Measurements from ENCODE around the gene ARID5A. TPM values are rescaled to one million over a fixed set of nuclear protein-coding genes. Genes with fewer than 3 reads are reported as not detected.

The ARID5A gene
- total RNA-seq, 2 experiments from 2014 or later, result 47.2 to 50.5 TPM

GRCh38 chr2:96501471-96501874 lies 35.1 kb upstream of the ARID5A start:
- Mint-ChIP-seq H3K27ac (peak overlapping the region; percentile 61), H3K4me3 (no peak overlapping the region), H3K36me3 (ENCODE audit: low read depth) (no peaks in the 10 kb centered on the region), H3K4me1 (peaks cover 22% of the 10 kb centered on the region), H3K9me3 (no peaks in the 10 kb centered on the region), H3K27me3 (peaks cover 4% of the 10 kb centered on the region)
- DNase-seq, result peak; percentile 45
- CTCF ChIA-PET, result no interaction called here
- POLR2A ChIA-PET, result interaction anchor here (0.5 kb wide), 1 partner anchor 179 kb away, joined by 3 read pairs; no protein-coding TSS in a partner anchor

GRCh38 chr2:96501886-96502810 lies 34.4 kb upstream of the ARID5A start:
- no peak for DNase-seq
- ChIA-PET POLR2A (no interaction called here), CTCF (no interaction called here)
- H3K27ac Mint-ChIP-seq, result peak overlapping the region; percentile 61
- H3K36me3 Mint-ChIP-seq (ENCODE audit: low read depth), result no peaks in the 10 kb centered on the region
- H3K4me3 Mint-ChIP-seq, result no peak overlapping the region
- H3K4me1 Mint-ChIP-seq, result peaks cover 23% of the 10 kb centered on the region
- H3K9me3 Mint-ChIP-seq, result no peaks in the 10 kb centered on the region
- H3K27me3 Mint-ChIP-seq, result peaks cover 4% of the 10 kb centered on the region

GRCh38 chr2:96502891-96503636 lies 33.5 kb upstream of the ARID5A start:
- no peaks in the 10 kb centered on the region for H3K36me3 Mint-ChIP-seq (ENCODE audit: low read depth)
- peaks cover 4% of the 10 kb centered on the region for H3K27me3 Mint-ChIP-seq
- peaks cover 29% of the 10 kb centered on the region for H3K4me1 Mint-ChIP-seq
- H3K9me3 Mint-ChIP-seq, result no peaks in the 10 kb centered on the region
- ChIA-PET CTCF (interaction anchor here (1.0 to 2.0 kb wide), 3 partner anchors 12 to 96 kb away, joined by 3 to 6 read pairs (median 3); no protein-coding TSS in a partner anchor), POLR2A (no interaction called here)
- H3K27ac Mint-ChIP-seq, result no peak overlapping the region
- no peak overlapping the region for H3K4me3 Mint-ChIP-seq
- no peak for DNase-seq

GRCh38 chr2:96503637-96504243 lies 32.8 kb upstream of the ARID5A start:
- no peak for DNase-seq
- CTCF ChIA-PET, result interaction anchor here (1.0 to 2.0 kb wide), 3 partner anchors 13 to 97 kb away, joined by 3 to 6 read pairs (median 3); no protein-coding TSS in a partner anchor
- no peak overlapping the region for H3K4me3 Mint-ChIP-seq
- H3K9me3 Mint-ChIP-seq, result no peaks in the 10 kb centered on the region
- H3K36me3 Mint-ChIP-seq (ENCODE audit: low read depth), result no peaks in the 10 kb centered on the region
- H3K4me1 Mint-ChIP-seq, result peaks cover 33% of the 10 kb centered on the region
- peaks cover 4% of the 10 kb centered on the region for H3K27me3 Mint-ChIP-seq
- POLR2A ChIA-PET, result no interaction called here
- peak overlapping the region; percentile 13 for H3K27ac Mint-ChIP-seq

- Mint-ChIP-seq H3K36me3 (ENCODE audit: low read depth) (no peaks in the 10 kb centered on the region), H3K9me3 (no peaks in the 10 kb centered on the region), H3K27ac (peak within 1 kb of the TSS; percentile 13), H3K4me3 (no peak within 1 kb of the TSS), H3K27me3 (peaks cover 8% of the 10 kb centered on the region), H3K4me1 (peaks cover 42% of the 10 kb centered on the region)
- POLR2A ChIA-PET, result no interaction called here
- no peak for DNase-seq
- CTCF ChIA-PET, result interaction anchor here (0.6 to 1.9 kb wide), 8 partner anchors 9 to 142 kb away, joined by 3 to 11 read pairs (median 4); no protein-coding TSS in a partner anchor
Measured at GRCh38 chr2:96505231-96505889, 31.2 kb upstream of the ARID5A start, which contains the start of gene NEURL3. TSS of gene NEURL3 (minus strand) at chr2:96505357. CDS start at chr2:96505286, 71 bp downstream.

GRCh38 chr2:96506016-96506906 lies 30.3 kb upstream of the ARID5A start:
- Mint-ChIP-seq H3K4me3 (no peak overlapping the region), H3K27ac (no peak overlapping the region), H3K4me1 (peaks cover 38% of the 10 kb centered on the region), H3K36me3 (ENCODE audit: low read depth) (no peaks in the 10 kb centered on the region), H3K27me3 (peaks cover 10% of the 10 kb centered on the region), H3K9me3 (no peaks in the 10 kb centered on the region)
- CTCF ChIA-PET, result interaction anchor here (0.6 to 1.9 kb wide), 8 partner anchors 10 to 143 kb away, joined by 3 to 11 read pairs (median 4); no protein-coding TSS in a partner anchor
- POLR2A ChIA-PET, result interaction anchor here (0.5 kb wide), 1 partner anchor 139 kb away, joined by 3 read pairs; no protein-coding TSS in a partner anchor
- DNase-seq, result no peak

- DNase-seq, result no peak
- H3K4me1 Mint-ChIP-seq, result peaks cover 32% of the 10 kb centered on the region
- no peak overlapping the region for H3K4me3 Mint-ChIP-seq
- H3K36me3 Mint-ChIP-seq (ENCODE audit: low read depth), result no peaks in the 10 kb centered on the region
- H3K27ac Mint-ChIP-seq, result no peak overlapping the region
- H3K27me3 Mint-ChIP-seq, result peaks cover 10% of the 10 kb centered on the region
- H3K9me3 Mint-ChIP-seq, result no peaks in the 10 kb centered on the region
- POLR2A ChIA-PET, result interaction anchor here (0.5 kb wide), 1 partner anchor 140 kb away, joined by 3 read pairs; no protein-coding TSS in a partner anchor
- CTCF ChIA-PET, result interaction anchor here (0.6 to 6.4 kb wide), 6 partner anchors 12 to 130 kb away, joined by 3 to 57 read pairs (median 6); no protein-coding TSS in a partner anchor
Measured at GRCh38 chr2:96506907-96507240, 29.7 kb upstream of the ARID5A start.

- ChIA-PET POLR2A (no interaction called here), CTCF (interaction anchor here (0.8 to 6.4 kb wide), 13 partner anchors 10 to 254 kb away, joined by 3 to 57 read pairs (median 5); partner anchors contain the start of gene NCAPH)
- peaks cover 26% of the 10 kb centered on the region for H3K4me1 Mint-ChIP-seq
Measured at GRCh38 chr2:96507957-96508520, 28.5 kb upstream of the ARID5A start.

GRCh38 chr2:96508521-96509113 lies 27.9 kb upstream of the ARID5A start:
- H3K4me3 Mint-ChIP-seq, result no peak overlapping the region
- no peak for DNase-seq
- POLR2A ChIA-PET, result no interaction called here
- H3K27me3 Mint-ChIP-seq, result peaks cover 10% of the 10 kb centered on the region
- CTCF ChIA-PET, result interaction anchor here (0.6 to 6.4 kb wide), 22 partner anchors 8 to 334 kb away, joined by 3 to 57 read pairs (median 4); partner anchors contain the start of gene NCAPH
- no peaks in the 10 kb centered on the region for H3K9me3 Mint-ChIP-seq
- H3K36me3 Mint-ChIP-seq (ENCODE audit: low read depth), result no peaks in the 10 kb centered on the region
- H3K27ac Mint-ChIP-seq, result no peak overlapping the region
- H3K4me1 Mint-ChIP-seq, result peaks cover 26% of the 10 kb centered on the region

More at GRCh38 chr2:96507957-96508520, 28.5 kb upstream of the ARID5A start:
- peak; percentile 85 for DNase-seq
- H3K27ac Mint-ChIP-seq, result peak overlapping the region; percentile 46
- H3K4me3 Mint-ChIP-seq, result peak overlapping the region; percentile 66
- no peaks in the 10 kb centered on the region for H3K9me3 Mint-ChIP-seq
- peaks cover 10% of the 10 kb centered on the region for H3K27me3 Mint-ChIP-seq
- H3K36me3 Mint-ChIP-seq (ENCODE audit: low read depth), result no peaks in the 10 kb centered on the region

- H3K9me3 Mint-ChIP-seq, result no peaks in the 10 kb centered on the region
- DNase-seq, result peak; percentile 64
- no peaks in the 10 kb centered on the region for H3K36me3 Mint-ChIP-seq (ENCODE audit: low read depth)
- peak overlapping the region; percentile 73 for H3K27ac Mint-ChIP-seq
- peaks cover 10% of the 10 kb centered on the region for H3K27me3 Mint-ChIP-seq
- ChIA-PET POLR2A (no interaction called here), CTCF (interaction anchor here (0.6 to 6.4 kb wide), 25 partner anchors 9 to 335 kb away, joined by 3 to 57 read pairs (median 4); partner anchors contain the start of gene NCAPH)
- H3K4me1 Mint-ChIP-seq, result peaks cover 26% of the 10 kb centered on the region
- no peak overlapping the region for H3K4me3 Mint-ChIP-seq
Measured at GRCh38 chr2:96509114-96509846, 27.3 kb upstream of the ARID5A start.
